WTC11 (cell line): Measurements from ENCODE around the gene ZBTB37. TPM values are rescaled to one million over a fixed set of nuclear protein-coding genes. Genes with fewer than 3 reads are reported as not detected.

Source experiments
- ATAC-seq: fragments of 200-7000 bp; cut with Tn5 transposase; 2 replicates; pipeline ENCODE4 v1.10.0; 2021; ENCODE audit warnings: mild to moderate bottlenecking, moderate library complexity
- CTCF ChIA-PET: fragments of 300-600 bp; sonication (Branson Sonifier 250); formaldehyde crosslinking; loops from one replicate; lab custom pipeline; 2021; ENCODE audit warnings: antibody characterized with exemption; lab: Charles Lee
- POLR2A ChIA-PET: fragments of 350-600 bp; sonication (Branson Sonifier 250); formaldehyde crosslinking; loops from one replicate; lab custom pipeline; 2021; ENCODE audit warnings: antibody characterized with exemption; lab: Charles Lee
- DNase-seq: peaks from one replicate; pipeline ENCODE4 v3.0.0; 2021; ENCODE audit warnings: low spot score
- H3K27ac Mint-ChIP-seq: 2 replicates; pipeline ENCODE4 v1.8.0; 2021; ENCODE audit warnings: mixed read lengths
- H3K27me3 Mint-ChIP-seq: 2 replicates; pipeline ENCODE4 v1.8.0; 2021; ENCODE audit warnings: low read depth, mild to moderate bottlenecking, moderate library complexity, mixed read lengths
- H3K36me3 Mint-ChIP-seq: 2 replicates; pipeline ENCODE4 v1.8.0; 2021; ENCODE audit warnings: mixed read lengths
- H3K4me1 Mint-ChIP-seq: 2 replicates; pipeline ENCODE4 v1.8.0; 2022; ENCODE audit warnings: mixed read lengths
- H3K4me3 Mint-ChIP-seq: 2 replicates; pipeline ENCODE4 v1.8.0; 2021; ENCODE audit warnings: mild to moderate bottlenecking, moderate library complexity, mixed read lengths
- H3K9me3 Mint-ChIP-seq: 2 replicates; pipeline ENCODE4 v1.8.0; 2021; ENCODE audit warnings: mixed read lengths
- AR ChIP-seq: fragments of 250-450 bp; sonication (Bioruptor Pico); IDR thresholded peaks from 2 replicates; pipeline ENCODE4 v1.9.0; 2021; ENCODE audit warnings: mild to moderate bottlenecking
- ARID4B ChIP-seq: sonication (generic); formaldehyde crosslinking; IDR thresholded peaks from 2 replicates; pipeline ENCODE4 v1.8.0; 2023; ENCODE audit warnings: missing genetic modification reagents, mild to moderate bottlenecking, borderline replicate concordance
- E2F1 ChIP-seq: sonication (generic); formaldehyde crosslinking; IDR thresholded peaks from 2 replicates; pipeline ENCODE4 v1.8.0; 2022; ENCODE audit warnings: mild to moderate bottlenecking, missing genetic modification reagents
- E2F4 ChIP-seq: sonication (generic); formaldehyde crosslinking; IDR thresholded peaks from 2 replicates; pipeline ENCODE4 v1.8.1; 2022; ENCODE audit warnings: low read depth, mild to moderate bottlenecking, moderate library complexity, missing genetic modification reagents, borderline replicate concordance
- EMX1 ChIP-seq: fragments of 250-450 bp; sonication (Bioruptor Pico); IDR thresholded peaks from 2 replicates; pipeline ENCODE4 v1.8.0; 2021; ENCODE audit warnings: mild to moderate bottlenecking
- ESRRA ChIP-seq: sonication (generic); formaldehyde crosslinking; IDR thresholded peaks from 2 replicates; pipeline ENCODE4 v1.8.1; 2022; ENCODE audit warnings: mild to moderate bottlenecking, missing genetic modification reagents, borderline replicate concordance
- ETV6 ChIP-seq: sonication (generic); formaldehyde crosslinking; IDR thresholded peaks from 2 replicates; pipeline ENCODE4 v1.8.1; 2022; ENCODE audit warnings: mild to moderate bottlenecking, missing genetic modification reagents
- FOXK1 ChIP-seq: sonication (generic); formaldehyde crosslinking; IDR thresholded peaks from 2 replicates; pipeline ENCODE4 v1.8.0; 2022; ENCODE audit warnings: mild to moderate bottlenecking, moderate library complexity, missing genetic modification reagents
- FOXP1 ChIP-seq: sonication (generic); formaldehyde crosslinking; IDR thresholded peaks from 2 replicates; pipeline ENCODE4 v1.8.0; 2022; ENCODE audit warnings: missing genetic modification reagents, mild to moderate bottlenecking, moderate library complexity, borderline replicate concordance
- MYBL2 ChIP-seq: sonication (generic); formaldehyde crosslinking; IDR thresholded peaks from 2 replicates; pipeline ENCODE4 v1.8.1; 2023; ENCODE audit warnings: mild to moderate bottlenecking, moderate library complexity, missing genetic modification reagents
- NFATC4 ChIP-seq: fragments of 250-450 bp; sonication (Bioruptor Pico); IDR thresholded peaks from 2 replicates; pipeline ENCODE4 v1.9.0; 2021; ENCODE audit warnings: mild to moderate bottlenecking
- ZNF121 ChIP-seq: sonication (generic); formaldehyde crosslinking; IDR thresholded peaks from 2 replicates; pipeline ENCODE4 v1.8.0; 2023; ENCODE audit warnings: missing genetic modification reagents
- ZNF138 ChIP-seq: sonication (generic); formaldehyde crosslinking; conservative IDR thresholded peaks from 2 replicates; pipeline ENCODE4 v1.8.1; 2022; ENCODE audit warnings: mild to moderate bottlenecking, moderate library complexity, missing genetic modification reagents
- ZNF512 ChIP-seq: sonication (generic); formaldehyde crosslinking; IDR thresholded peaks from 2 replicates; pipeline ENCODE4 v1.8.1; 2022; ENCODE audit warnings: missing genetic modification reagents, borderline replicate concordance
- total RNA-seq: library from RNA; stranded (reverse); gene quantifications from 3 replicates; pipeline ENCODE4 v1.2.3, GENCODE V29; 2021

Gene ZBTB37
- total RNA-seq, 1 experiment from 2014 or later, result 14.4 TPM

- no peak for TF ChIP-seq ARID4B (CRISPR knock-in tag)
- TF ChIP-seq NFATC4, result no peak
- no peak for TF ChIP-seq EMX1 (CRISPR knock-in tag)
- TF ChIP-seq, all 79 proteins: peak for 0
Measured at GRCh38 chr1:173888749-173889148, 20.6 kb downstream of the ZBTB37 start (continued).

- CTCF ChIA-PET, result interaction anchor here (1.7 kb wide), 1 partner anchor 328 kb away, joined by 5 read pairs; no protein-coding TSS in a partner anchor
Measured at GRCh38 chr1:173889885-173890284, 21.7 kb downstream of the ZBTB37 start.

GRCh38 chr1:173893611-173894010 is 25.4 kb downstream of the ZBTB37 start:
- no peak overlapping the region for H3K4me3 Mint-ChIP-seq
- H3K27me3 Mint-ChIP-seq, result no peaks in the 10 kb centered on the region
- POLR2A ChIA-PET, result no interaction called here
- CTCF ChIA-PET, result no interaction called here
- H3K4me1 Mint-ChIP-seq, result peaks cover 35% of the 10 kb centered on the region
- no peak for DNase-seq
- no peak for ATAC-seq
- H3K36me3 Mint-ChIP-seq, result no peaks in the 10 kb centered on the region
- H3K27ac Mint-ChIP-seq, result peak overlapping the region; percentile 54; the same call in 1 of the 2 replicates
- H3K9me3 Mint-ChIP-seq, result no peaks in the 10 kb centered on the region
- TF ChIP-seq MYBL2, result no peak
- no peak for TF ChIP-seq ETV6 (CRISPR knock-in tag)
- no peak for TF ChIP-seq ZNF138 (CRISPR knock-in tag)
- TF ChIP-seq FOXP1 (CRISPR knock-in tag), result no peak
- TF ChIP-seq ARID4B (CRISPR knock-in tag), result no peak
- no peak for TF ChIP-seq E2F1 (CRISPR knock-in tag)
- no peak for TF ChIP-seq E2F4 (CRISPR knock-in tag)
- no peak for TF ChIP-seq ZNF512 (CRISPR knock-in tag)
- TF ChIP-seq FOXK1 (CRISPR knock-in tag), result no peak

More at GRCh38 chr1:173889885-173890284, 21.7 kb downstream of the ZBTB37 start:
- Mint-ChIP-seq H3K27ac (peak overlapping the region; percentile 58; the same call in 1 of the 2 replicates), H3K4me1 (peaks cover 62% of the 10 kb centered on the region), H3K27me3 (no peaks in the 10 kb centered on the region), H3K36me3 (peaks cover 14% of the 10 kb centered on the region), H3K9me3 (no peaks in the 10 kb centered on the region), H3K4me3 (no peak overlapping the region)
- no peak for DNase-seq
- POLR2A ChIA-PET, result interaction anchor here (1.6 kb wide), 1 partner anchor 22 kb away, joined by 4 read pairs; the partner anchor contains the start of genes GAS5 and ZBTB37
- TF ChIP-seq AR (CRISPR knock-in tag) (0 out of 2 replicates have a peak, but pooled peaks have one; percentile 39), ESRRA (no peak), ZNF121 (CRISPR knock-in tag) (peak; percentile 97)
- ATAC-seq, result no peak
